Neural progenitor cell (in vitro differentiated cells): ENCODE measurements around the gene XPNPEP1. TPM values are rescaled to one million over a fixed set of nuclear protein-coding genes. Genes with fewer than 3 reads are reported as not detected.
"Not testable (repeated sequence)": the region's sequence is repeated elsewhere in the genome, so short reads cannot be mapped to it uniquely, and the experiment has no call there.

Source experiments
- DNase-seq: peaks from one replicate; pipeline ENCODE4 v3.0.0-alpha.2; 2016; ENCODE audit warnings: low spot score
- H2AFZ ChIP-seq: fragments of 200-600 bp; sonication (generic); replicated peaks from 2 replicates; pipeline ENCODE4 v1.6.1; 2016; ENCODE audit warnings: antibody characterized with exemption
- H3F3A ChIP-seq: fragments of 200-600 bp; sonication (generic); 2 replicates; pipeline ENCODE4 v1.6.1; 2016; ENCODE audit warnings: antibody characterized with exemption, low read depth
- H3K27ac ChIP-seq: fragments of 200-600 bp; sonication (generic); 2 replicates; pipeline ENCODE4 v1.5.1; 2016; ENCODE audit warnings: mild to moderate bottlenecking
- H3K27me3 ChIP-seq: fragments of 200-600 bp; sonication (generic); 2 replicates; pipeline ENCODE4 v1.6.1; 2016; ENCODE audit warnings: mild to moderate bottlenecking, moderate library complexity
- H3K36me3 ChIP-seq: fragments of 200-600 bp; sonication (generic); 2 replicates; pipeline ENCODE4 v1.5.1; 2016
- H3K4me1 ChIP-seq: fragments of 200-600 bp; sonication (generic); 2 replicates; pipeline ENCODE4 v1.6.1; 2016; ENCODE audit warnings: mixed run types
- H3K4me2 ChIP-seq: fragments of 200-600 bp; sonication (generic); 2 replicates; pipeline ENCODE4 v1.6.1; 2016
- H3K4me3 ChIP-seq: fragments of 200-600 bp; sonication (generic); 2 replicates; pipeline ENCODE4 v1.5.1; 2016
- H3K79me2 ChIP-seq: fragments of 200-600 bp; sonication (generic); 2 replicates; pipeline ENCODE4 v1.6.1; 2016; ENCODE audit warnings: low read depth
- H3K9ac ChIP-seq: fragments of 200-600 bp; sonication (generic); 2 replicates; pipeline ENCODE4 v1.6.1; 2016
- H3K9me3 ChIP-seq: fragments of 200-600 bp; sonication (generic); 2 replicates; pipeline ENCODE4 v1.5.1; 2016; ENCODE audit warnings: low read depth
- H4K20me1 ChIP-seq: fragments of 200-600 bp; sonication (generic); 2 replicates; pipeline ENCODE4 v1.6.1; 2016; ENCODE audit warnings: low read depth
- H3K27ac Mint-ChIP-seq: 3 replicates; pipeline ENCODE4 v1.8.0; 2021; ENCODE audit warnings: mixed read lengths
- H3K27me3 Mint-ChIP-seq: 2 replicates; pipeline ENCODE4 v1.8.0; 2022; ENCODE audit warnings: low read depth, mild to moderate bottlenecking, inconsistent platforms, moderate library complexity, mixed read lengths; ENCODE audit not compliant: insufficient read depth
- H3K36me3 Mint-ChIP-seq: 3 replicates; pipeline ENCODE4 v1.8.0; 2021; ENCODE audit warnings: mixed read lengths
- H3K4me1 Mint-ChIP-seq: 3 replicates; pipeline ENCODE4 v1.8.0; 2021; ENCODE audit warnings: mixed read lengths
- H3K4me3 Mint-ChIP-seq: 3 replicates; pipeline ENCODE4 v1.8.0; 2021; ENCODE audit warnings: mild to moderate bottlenecking, moderate library complexity, mixed read lengths
- H3K9me3 Mint-ChIP-seq: 3 replicates; pipeline ENCODE4 v1.8.0; 2020; ENCODE audit warnings: mixed read lengths
- EZH2 ChIP-seq: fragments of 200-600 bp; sonication (generic); IDR thresholded peaks from 2 replicates; pipeline ENCODE4 v1.6.1; 2017; ENCODE audit warnings: antibody characterized with exemption, mild to moderate bottlenecking, moderate library complexity
- EZH2phosphoT487 ChIP-seq: fragments of 200-600 bp; sonication (generic); IDR thresholded peaks from 2 replicates; pipeline ENCODE4 v1.6.1; 2017; ENCODE audit warnings: antibody characterized with exemption
- total RNA-seq: library from RNA; depleted of rRNA; stranded (reverse); fragments of >200 nt; gene quantifications from 2 replicates; pipeline ENCODE4 v1.2.3, GENCODE V29; 2015; ENCODE audit warnings: low replicate concordance
- TF ChIP-seq, protein P1 (sequence below): fragments of 200-600 bp; sonication (generic); IDR thresholded peaks from 2 replicates; pipeline ENCODE4 v1.5.1; 2017; ENCODE audit warnings: antibody characterized with exemption, mild to moderate bottlenecking

Gene XPNPEP1
- total RNA-seq, 1 donor from 2014 or later, result 113 TPM

DNA sequence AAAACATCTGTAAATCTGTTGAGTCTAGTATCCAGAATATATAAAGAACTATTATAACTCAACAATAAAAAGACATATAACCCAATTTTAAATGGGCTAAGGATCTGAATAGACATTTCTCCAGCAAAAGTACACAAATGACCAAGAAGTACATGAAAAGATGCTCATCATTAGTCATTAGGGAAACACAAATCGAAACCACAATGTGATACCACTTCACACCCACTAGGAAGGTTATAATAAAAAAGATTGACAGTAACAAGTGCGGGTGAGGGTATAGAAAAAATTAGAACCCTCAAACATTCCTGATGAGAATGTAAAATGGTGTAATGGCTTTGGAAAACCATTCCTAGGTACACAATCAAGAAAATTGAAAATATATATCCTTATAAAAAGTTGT, 4.1 kb downstream of the XPNPEP1 start:
- Histone ChIP-seq H3F3A (peaks cover 2% of the 10 kb centered on the region), H3K9ac (no peak overlapping the region), H3K9me3 (no peaks in the 10 kb centered on the region), H3K4me3 (no peak overlapping the region), H3K36me3 (peaks cover 4% of the 10 kb centered on the region), H3K79me2 (peaks cover 65% of the 10 kb centered on the region), H3K27ac (no peak overlapping the region), H4K20me1 (peaks cover 2% of the 10 kb centered on the region), H3K27me3 (peaks cover 7% of the 10 kb centered on the region), H2AFZ (no peak overlapping the region), H3K4me1 (peaks cover 11% of the 10 kb centered on the region), H3K4me2 (no peak overlapping the region)
- Mint-ChIP-seq H3K4me1 (peaks cover 23% of the 10 kb centered on the region), H3K27ac (no peak overlapping the region), H3K9me3 (peaks cover 11% of the 10 kb centered on the region), H3K4me3 (no peak overlapping the region), H3K27me3 (peaks cover 2% of the 10 kb centered on the region), H3K36me3 (peaks cover 37% of the 10 kb centered on the region)
- DNase-seq, result no peak
- no peak for TF ChIP-seq EZH2
- TF ChIP-seq EZH2phosphoT487, result no peak
- TF ChIP-seq, protein P1, sequence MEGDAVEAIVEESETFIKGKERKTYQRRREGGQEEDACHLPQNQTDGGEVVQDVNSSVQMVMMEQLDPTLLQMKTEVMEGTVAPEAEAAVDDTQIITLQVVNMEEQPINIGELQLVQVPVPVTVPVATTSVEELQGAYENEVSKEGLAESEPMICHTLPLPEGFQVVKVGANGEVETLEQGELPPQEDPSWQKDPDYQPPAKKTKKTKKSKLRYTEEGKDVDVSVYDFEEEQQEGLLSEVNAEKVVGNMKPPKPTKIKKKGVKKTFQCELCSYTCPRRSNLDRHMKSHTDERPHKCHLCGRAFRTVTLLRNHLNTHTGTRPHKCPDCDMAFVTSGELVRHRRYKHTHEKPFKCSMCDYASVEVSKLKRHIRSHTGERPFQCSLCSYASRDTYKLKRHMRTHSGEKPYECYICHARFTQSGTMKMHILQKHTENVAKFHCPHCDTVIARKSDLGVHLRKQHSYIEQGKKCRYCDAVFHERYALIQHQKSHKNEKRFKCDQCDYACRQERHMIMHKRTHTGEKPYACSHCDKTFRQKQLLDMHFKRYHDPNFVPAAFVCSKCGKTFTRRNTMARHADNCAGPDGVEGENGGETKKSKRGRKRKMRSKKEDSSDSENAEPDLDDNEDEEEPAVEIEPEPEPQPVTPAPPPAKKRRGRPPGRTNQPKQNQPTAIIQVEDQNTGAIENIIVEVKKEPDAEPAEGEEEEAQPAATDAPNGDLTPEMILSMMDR, result no peak

- not testable (repeated sequence) for H3K27ac ChIP-seq, H3K27me3 Mint-ChIP-seq, H3K27me3 ChIP-seq, H3K4me2 ChIP-seq, H3F3A ChIP-seq, H4K20me1 ChIP-seq, H3K9me3 ChIP-seq, H3K27ac Mint-ChIP-seq, H3K9ac ChIP-seq, H3K36me3 ChIP-seq, DNase-seq, H2AFZ ChIP-seq, H3K4me3 ChIP-seq, H3K4me3 Mint-ChIP-seq
- Mint-ChIP-seq H3K9me3 (peaks cover 11% of the 10 kb centered on the region), H3K36me3 (peaks cover 38% of the 10 kb centered on the region), H3K4me1 (peaks cover 22% of the 10 kb centered on the region)
- Histone ChIP-seq H3K79me2 (peaks cover 65% of the 10 kb centered on the region), H3K4me1 (peaks cover 13% of the 10 kb centered on the region)
Observed at GRCh38 chr10:109918707-109919106, 4.6 kb downstream of the XPNPEP1 start.

DNA sequence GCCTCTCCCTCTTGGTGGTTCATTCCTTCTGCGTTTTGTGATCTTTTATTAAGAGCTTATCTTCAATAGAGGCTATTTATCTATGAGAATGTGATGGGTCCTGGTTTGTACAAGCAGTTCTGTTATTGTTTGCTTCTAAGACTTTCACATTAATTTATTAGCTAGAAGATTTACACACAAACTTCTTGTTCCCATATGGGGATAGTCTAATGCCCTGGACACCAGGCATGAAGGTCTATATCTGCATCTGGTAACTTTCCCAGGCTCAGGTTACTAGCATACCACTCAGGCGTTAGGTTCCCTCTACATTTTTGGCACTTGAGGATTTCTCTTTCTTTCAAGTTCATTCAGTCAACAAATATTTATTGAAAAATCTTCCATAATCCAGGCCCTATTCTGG, 7.7 kb downstream of the XPNPEP1 start:
- Histone ChIP-seq H3K27ac (no peak overlapping the region), H3K9ac (no peak overlapping the region), H3K4me2 (no peak overlapping the region), H3K79me2 (peaks cover 68% of the 10 kb centered on the region), H3K4me3 (no peak overlapping the region), H3F3A (peaks cover 20% of the 10 kb centered on the region), H3K4me1 (peaks cover 20% of the 10 kb centered on the region), H3K27me3 (no peaks in the 10 kb centered on the region), H3K9me3 (no peaks in the 10 kb centered on the region), H2AFZ (no peak overlapping the region), H4K20me1 (peaks cover 17% of the 10 kb centered on the region), H3K36me3 (peaks cover 4% of the 10 kb centered on the region)
- Mint-ChIP-seq H3K36me3 (peaks cover 46% of the 10 kb centered on the region), H3K9me3 (peaks cover 11% of the 10 kb centered on the region), H3K27ac (no peak overlapping the region), H3K4me3 (no peak overlapping the region), H3K27me3 (no peaks in the 10 kb centered on the region), H3K4me1 (peaks cover 13% of the 10 kb centered on the region)
- DNase-seq, result no peak
- TF ChIP-seq EZH2, result no peak
- TF ChIP-seq, protein P1, result no peak
- TF ChIP-seq EZH2phosphoT487, result no peak

DNA sequence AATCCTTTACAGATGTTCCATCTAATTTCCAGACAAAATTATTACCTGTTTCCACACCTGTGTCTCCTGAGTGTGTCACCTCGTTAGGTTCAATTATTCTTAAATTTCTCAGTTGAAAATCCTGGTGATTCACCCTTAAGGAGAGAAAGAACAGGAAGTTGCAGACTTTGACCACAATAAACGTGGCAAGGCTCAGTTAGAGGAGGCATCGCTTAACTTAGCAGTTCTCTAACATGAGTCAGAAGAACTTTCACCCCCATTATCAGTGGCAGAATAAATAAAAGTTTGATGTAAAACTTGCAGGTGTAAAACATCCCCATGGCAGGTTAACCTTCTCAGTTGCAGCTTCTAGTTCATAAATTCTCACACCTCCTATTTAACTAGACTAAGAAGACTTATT, 8.3 kb downstream of the XPNPEP1 start:
- Histone ChIP-seq H2AFZ (no peak overlapping the region), H3K9ac (no peak overlapping the region), H3F3A (peaks cover 20% of the 10 kb centered on the region), H3K9me3 (no peaks in the 10 kb centered on the region), H3K36me3 (peaks cover 4% of the 10 kb centered on the region), H3K4me1 (peaks cover 20% of the 10 kb centered on the region), H3K27me3 (no peaks in the 10 kb centered on the region), H4K20me1 (peaks cover 17% of the 10 kb centered on the region), H3K4me2 (no peak overlapping the region), H3K79me2 (peaks cover 71% of the 10 kb centered on the region), H3K4me3 (no peak overlapping the region), H3K27ac (no peak overlapping the region)
- peaks cover 43% of the 10 kb centered on the region for H3K36me3 Mint-ChIP-seq
- peaks cover 13% of the 10 kb centered on the region for H3K4me1 Mint-ChIP-seq
- peaks cover 11% of the 10 kb centered on the region for H3K9me3 Mint-ChIP-seq
- TF ChIP-seq EZH2 (no peak), EZH2phosphoT487 (no peak)
- TF ChIP-seq, protein P1, result no peak
- no peak for DNase-seq
- no peak overlapping the region for H3K27ac Mint-ChIP-seq
- no peaks in the 10 kb centered on the region for H3K27me3 Mint-ChIP-seq
- H3K4me3 Mint-ChIP-seq, result no peak overlapping the region
